H1 (cell line): ENCODE results near the gene ARFGAP3. TPM values are rescaled to one million over a fixed set of nuclear protein-coding genes. Genes with fewer than 3 reads are reported as not detected.

Experiments
- PHF8 ChIP-seq: fragments of 200-600 bp; sonication (generic); conservative IDR thresholded peaks from 2 replicates; pipeline ENCODE4 v1.7.1; 2012; ENCODE audit warnings: low read depth, mild to moderate bottlenecking, inconsistent platforms, low read length, moderate library complexity
- polyA plus RNA-seq, 7 experiments: library from polyadenylated mRNA; depleted of rRNA in 3 of 7; stranded (reverse) in 5 of 7; unstranded in 2 of 7; fragments of >200 nt in 5 of 7; fragments of 200-250 nt in 2 of 7; gene quantifications; 1 replicate in 5 of 7; 2 replicates in 1 of 7; 4 replicates in 1 of 7; pipeline versions ENCODE4 v1.2.1 to v1.2.3, GENCODE V29; 2011 to 2013; ENCODE audit warnings: missing spikeins in 2 of 7, mixed read lengths in 2 of 7
- total RNA-seq: library from RNA; stranded (reverse); fragmentation: NEBNext Ultra II Directional; extraction: Animal tissue kit (Norgen Biotek cat#: 25700); gene quantifications from 2 replicates; pipeline ENCODE4 v1.2.1, GENCODE V29; 2021

Gene ARFGAP3
- total and polyA plus RNA-seq, 2 of the 8 experiments (the other 6 are each of a cell fraction or from before 2014, with no cell fraction given), result 9.7 to 16.0 TPM

- no peak for TF ChIP-seq PHF8
Observed at GRCh38 chr22:42794551-42795510, 62.2 kb downstream of the ARFGAP3 start (continued).
